ENCODE data around the gene BCR. TPM values are rescaled to one million over a fixed set of nuclear protein-coding genes. Genes with fewer than 3 reads are reported as not detected.

The BCR gene
- total and polyA plus RNA-seq, 2 of the 4 experiments (the other 2 are of a cell fraction), result 28.9 to 44.6 TPM

GRCh38 chr22:23211622-23212021, 31.3 kb downstream of the BCR start:
- Histone ChIP-seq H3K79me1 (ENCODE audit: low read depth in 1 of 2, low read length in 2 of 2) (peaks cover 35 to 68% of the 10 kb centered on the region in 2 experiments), H3K4ac (ENCODE audit: low read depth, low read length) (no peak overlapping the region), H3K36me3 (ENCODE audit: control insufficient read depth, insufficient read depth, low read length) (no peaks in the 10 kb centered on the region), H2BK5ac (ENCODE audit: low read depth, low read length, poor library complexity, severe bottlenecking) (no peak overlapping the region), H3K4me1 (ENCODE audit: control insufficient read depth, insufficient read depth, low read length) (peaks cover 11% of the 10 kb centered on the region), H3K23ac (ENCODE audit: low read depth, low read length) (no peak overlapping the region), H2BK120ac (ENCODE audit: low read depth, low read length) (no peak overlapping the region), H3K9me1 (ENCODE audit: insufficient read depth, low read length) (peaks cover 31% of the 10 kb centered on the region), H2AK9ac (replicated peaks; ENCODE audit: low read depth, low read length, poor library complexity) (no peak overlapping the region), H3K4me2 (ENCODE audit: low read depth, low read length) (no peak overlapping the region), H3K14ac (replicated peaks; ENCODE audit: low read depth, low read length) (no peak overlapping the region), H4K5ac (ENCODE audit: low read depth, low read length) (no peak overlapping the region), H3K9ac (ENCODE audit: low read depth, low read length) (no peak overlapping the region), H3K56ac (ENCODE audit: extremely low read depth, insufficient read depth, low read length) (no peak overlapping the region), H2AFZ (replicated peaks; ENCODE audit: low read length, poor library complexity) (no peak overlapping the region), H2BK15ac (ENCODE audit: low read depth, low read length) (no peak overlapping the region), H4K91ac (ENCODE audit: insufficient read depth, low read depth, low read length) (no peak overlapping the region), H3K18ac (ENCODE audit: low read depth, low read length) (no peak overlapping the region), H2BK20ac (ENCODE audit: low read depth, low read length) (no peak overlapping the region), H2AK5ac (ENCODE audit: low read depth, low read length) (no peak overlapping the region), H3K4me3 (ENCODE audit: insufficient read depth, low read depth, low read length) (no peak overlapping the region), H3K27ac (ENCODE audit: insufficient read depth, low read length) (no peak overlapping the region), H3K27me3 (ENCODE audit: control insufficient read depth, insufficient read depth, low read length) (no peaks in the 10 kb centered on the region), H4K20me1 (ENCODE audit: insufficient read depth, low read length) (peaks cover 33% of the 10 kb centered on the region), H3K9me3 (ENCODE audit: control insufficient read depth, insufficient read depth, low read length) (no peaks in the 10 kb centered on the region), H4K8ac (ENCODE audit: low read depth in 2 of 2, low read length in 2 of 2) (no peak overlapping the region)
- no TSS peak for BruUV-seq (replicated peaks)
- in situ Hi-C loops (cut with MboI; ENCODE audit: low sequenced_read_pairs), result no loop called here
- CTCF ChIA-PET, result no interaction called here
- DNase-seq (no peak), ATAC-seq (ENCODE audit: low read depth) (no peak)
- intact Hi-C loops (cut with micrococcal nuclease), result no loop called here
- POLR2A ChIA-PET (ENCODE audit: unreplicated experiment), result no interaction called here
- TF ChIP-seq MXI1 (IDR thresholded peaks at IDR 0.05; ENCODE audit: borderline replicate concordance, low read depth, low read length) (no peak), FOS (IDR thresholded peaks at IDR 0.05; ENCODE audit: low read depth, low read length) (no peak), CEBPB (IDR thresholded peaks at IDR 0.05; ENCODE audit: low read depth, low read length) (no peak), CHD1 (IDR thresholded peaks at IDR 0.05; ENCODE audit: low read depth, low read length) (no peak), MAFK (IDR thresholded peaks at IDR 0.05; ENCODE audit: low read depth, low read length) (no peak), MAZ (IDR thresholded peaks at IDR 0.05; ENCODE audit: borderline replicate concordance, low read depth, low read length) (no peak), BHLHE40 (IDR thresholded peaks at IDR 0.05; ENCODE audit: low read depth, low read length) (no peak), RCOR1 (IDR thresholded peaks at IDR 0.05; ENCODE audit: insufficient replicate concordance, low read length) (no peak), NFE2L2 (IDR thresholded peaks at IDR 0.05; ENCODE audit: low read depth, low read length) (no peak), USF2 (IDR thresholded peaks at IDR 0.05; ENCODE audit: low read depth, low read length) (no peak), RAD21 (IDR thresholded peaks at IDR 0.05; ENCODE audit: low read length) (no peak), POLR2A (IDR thresholded peaks at IDR 0.05; ENCODE audit: low read depth, low read length) (no peak), CTCF (conservative IDR thresholded peaks at IDR 0.05; ENCODE audit: low read depth, low read length) (no peak), SMC3 (IDR thresholded peaks at IDR 0.05; ENCODE audit: low read depth, low read length) (no peak), ELK1 (IDR thresholded peaks at IDR 0.05; ENCODE audit: borderline replicate concordance, low read depth, low read length) (no peak), RFX5 (IDR thresholded peaks at IDR 0.05; ENCODE audit: low read depth, low read length) (no peak)
- dilution Hi-C loops (cut with HindIII; ENCODE audit: low sequenced_read_pairs, unreplicated experiment), result no loop called here
- WGBS, 2 experiments (ENCODE audit: extremely low coverage in 2 of 2, insufficient read length in 1 of 2), result no CpG with 5 or more reads among the region's 3 CpGs

Data from IMR-90 (cell line).